Measurements from ENCODE around the gene KRTAP10-10.
"Not testable (repeated sequence)": the region's sequence is repeated elsewhere in the genome, so short reads cannot be mapped to it uniquely, and the experiment has no call there.

Gene KRTAP10-10

DNA sequence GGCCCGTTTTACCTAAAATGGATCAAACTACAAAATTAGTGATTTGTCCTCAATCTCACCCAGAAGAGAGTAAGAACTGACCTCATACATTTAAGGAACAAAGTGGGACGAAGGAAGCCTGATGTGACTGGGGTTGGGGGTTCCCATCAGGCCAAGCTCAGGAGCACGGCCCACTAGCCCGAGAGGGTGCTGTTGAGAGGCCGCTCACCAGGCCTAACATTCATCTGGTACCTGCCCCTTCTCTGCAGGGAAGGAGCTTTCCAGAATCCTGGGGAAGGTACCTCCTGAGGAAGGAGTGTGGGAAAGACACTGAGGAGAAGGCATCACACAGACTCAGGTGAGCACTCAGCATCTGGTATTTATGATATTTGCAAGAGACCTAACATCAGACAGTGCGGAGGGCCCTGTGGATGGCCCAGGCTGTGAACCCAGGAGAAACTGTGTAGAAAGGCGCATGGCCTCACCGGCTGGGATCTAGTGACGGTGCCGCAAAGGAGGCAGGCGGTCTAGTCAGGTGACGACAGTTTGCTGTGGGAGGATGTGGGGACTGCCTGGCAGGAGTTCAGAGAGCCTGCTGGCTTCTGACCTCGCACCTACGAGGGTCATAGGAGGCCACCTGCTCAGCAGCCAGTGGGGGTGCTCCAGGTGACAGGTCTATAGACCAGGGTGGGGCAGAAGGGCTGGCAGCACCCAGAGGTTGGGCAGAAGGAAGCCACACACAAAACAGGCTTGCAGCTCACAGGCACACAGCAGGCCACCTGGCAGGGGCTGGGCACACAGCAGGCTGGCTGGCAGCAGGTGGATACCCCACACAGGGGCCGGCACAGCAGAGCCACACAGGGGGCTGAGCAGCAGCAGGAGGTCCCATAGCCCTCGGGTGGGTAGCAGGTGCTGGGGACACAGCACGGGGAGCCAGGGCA lies 16.8 kb downstream of the KRTAP10-10 start:
- peak; percentile 83 for DNase-seq

DNA sequence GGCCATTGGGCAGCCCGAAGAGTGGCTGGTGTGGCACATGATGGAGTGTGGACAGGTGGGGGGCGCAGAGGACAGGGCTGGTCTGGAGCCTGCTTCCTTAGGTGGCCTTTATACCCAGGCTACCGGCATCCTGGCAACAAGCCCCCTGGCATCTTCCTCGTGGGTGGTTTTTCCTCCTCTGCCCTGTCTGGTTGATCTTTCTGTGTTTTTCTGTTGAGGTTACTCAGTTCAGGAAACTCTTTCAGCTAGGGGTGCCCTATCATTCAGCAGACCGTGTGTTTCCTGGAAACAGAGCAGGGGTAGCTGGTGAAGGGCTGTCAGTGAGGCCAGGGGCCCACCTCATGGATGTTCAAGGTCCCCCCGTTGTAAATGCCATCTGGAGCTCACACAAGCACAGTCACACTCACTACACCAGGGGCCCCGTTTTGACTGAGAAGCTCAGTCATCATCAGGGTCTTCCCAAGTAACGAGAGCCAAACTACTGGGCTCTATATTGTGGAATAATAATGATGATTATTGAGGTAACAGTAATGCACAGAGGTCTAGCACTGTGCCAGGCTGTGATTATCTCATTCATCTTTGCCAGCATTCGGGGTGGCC lies 17.5 kb downstream of the KRTAP10-10 start, which contains the start of gene KRTAP12-4:
TSS of gene KRTAP12-4 (minus strand) at position 84 of the 600 bp plus-strand sequence. CDS start at position 39, 45 bp downstream.
- DNase-seq = no peak

DNA sequence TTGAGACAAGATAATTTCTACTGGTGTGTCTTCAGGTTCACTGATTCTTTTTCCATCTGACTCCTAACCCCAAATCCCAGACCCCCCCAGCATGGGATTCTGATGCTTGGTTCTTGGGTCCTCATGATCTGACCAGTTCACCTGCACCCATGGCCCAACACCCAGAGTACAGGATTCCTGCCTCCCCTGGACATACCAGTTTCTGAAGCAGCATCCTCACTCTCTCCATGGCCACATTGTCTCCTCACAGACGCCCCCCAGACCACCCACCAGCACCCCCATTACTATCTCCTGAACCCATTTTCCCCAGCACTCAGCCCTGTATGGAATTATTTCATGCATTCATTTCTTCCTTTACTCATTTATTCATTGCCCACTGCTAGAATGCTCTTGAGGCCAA lies 19.7 kb downstream of the KRTAP10-10 start:
- no peak for DNase-seq

DNA sequence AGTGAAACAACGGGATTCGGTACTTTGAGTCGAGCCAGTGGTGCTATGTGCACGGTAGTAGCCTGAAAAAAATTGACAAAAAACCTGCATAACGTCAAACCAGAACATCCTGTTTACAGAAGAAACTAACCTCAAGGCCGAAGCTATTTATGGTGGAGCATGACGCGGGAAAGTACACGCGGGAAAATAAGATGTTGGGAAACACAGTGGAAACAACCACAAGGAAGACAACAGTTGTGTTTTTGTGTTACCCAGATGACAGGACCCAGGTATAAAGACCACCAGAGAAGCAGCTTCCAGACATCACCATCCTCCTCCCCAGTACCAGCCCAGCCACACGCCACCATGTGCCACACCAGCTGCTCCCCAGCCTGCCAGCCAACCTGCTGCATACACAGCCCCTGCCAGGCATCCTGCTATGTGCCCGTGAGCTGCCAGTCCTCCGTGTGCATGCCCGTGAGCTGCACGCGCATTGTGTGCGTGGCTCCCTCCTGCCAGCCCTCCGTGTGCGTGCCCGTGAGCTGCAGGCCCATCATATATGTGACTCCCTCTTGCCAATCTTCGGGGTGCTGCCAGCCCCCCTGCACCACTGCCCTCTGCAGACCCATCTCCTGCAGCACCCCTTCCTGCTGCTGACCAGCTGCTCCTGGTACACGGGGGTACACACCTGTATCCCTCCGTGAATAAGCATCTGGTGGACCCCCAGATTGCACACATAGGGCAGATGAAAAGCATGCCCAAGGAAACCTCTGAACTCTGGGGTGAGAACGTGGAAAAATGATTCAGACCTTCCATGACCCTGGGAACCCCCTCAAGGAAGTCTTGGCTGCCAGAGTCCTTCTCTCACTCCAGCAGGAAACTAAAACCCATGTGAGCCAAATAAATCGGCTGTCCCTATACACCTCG lies 20.7 kb downstream of the KRTAP10-10 start, which contains the start of gene KRTAP12-3:
TSS of gene KRTAP12-3 (plus strand) at position 298 of the 906 bp plus-strand sequence. CDS start at position 346, 48 bp downstream.
- peak; percentile 65 for DNase-seq

DNA sequence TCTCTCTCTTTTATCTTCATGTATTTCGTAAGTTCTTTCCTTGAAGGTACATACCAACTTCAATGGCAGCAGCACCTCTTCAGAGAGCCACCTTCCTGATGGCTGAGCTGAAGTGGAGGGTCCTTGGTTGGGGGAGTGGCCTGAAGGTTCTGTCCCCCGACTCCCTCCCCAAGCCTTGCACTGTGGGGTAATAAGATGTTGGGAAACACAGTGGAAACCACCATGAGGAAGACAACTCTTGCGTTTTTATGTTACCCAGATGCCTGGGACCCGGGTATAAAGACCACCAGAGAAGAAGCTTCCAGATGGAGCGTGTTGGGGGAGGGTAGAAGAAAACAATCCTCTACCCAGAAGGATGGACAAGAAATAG lies 21.4 kb downstream of the KRTAP10-10 start:
- no peak for DNase-seq

DNA sequence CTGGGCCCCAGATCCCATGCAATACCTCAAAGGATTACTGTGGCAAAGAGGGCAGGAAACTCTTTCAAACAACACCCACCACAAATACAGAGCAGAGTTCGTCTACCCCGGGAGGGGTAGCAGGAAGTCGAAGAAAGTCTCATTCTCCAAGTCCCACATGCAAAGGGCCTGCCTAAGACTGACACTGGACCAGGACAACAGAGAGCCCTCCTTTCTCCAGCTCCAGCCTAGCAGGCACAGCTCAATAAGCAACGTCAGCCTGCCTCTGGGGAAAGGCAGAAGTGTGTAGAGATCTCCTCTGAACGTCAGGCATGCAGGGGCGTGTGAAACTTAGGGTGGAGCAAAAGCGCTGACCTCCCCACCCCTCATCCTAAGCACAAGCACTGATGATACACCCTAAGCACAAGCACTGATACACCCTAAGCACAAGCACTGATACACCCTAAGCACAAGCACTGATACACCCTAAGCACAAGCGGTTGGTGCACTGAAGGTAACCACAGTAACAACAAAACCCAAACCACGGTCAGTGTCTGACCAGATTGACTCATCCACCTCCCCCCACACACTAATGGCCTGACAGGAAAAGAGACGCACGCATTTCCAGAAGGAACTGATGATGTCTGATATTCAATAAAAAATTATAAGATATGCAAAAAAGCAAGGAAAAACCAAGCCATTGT lies 21.9 kb downstream of the KRTAP10-10 start:
- DNase-seq = no peak

DNA sequence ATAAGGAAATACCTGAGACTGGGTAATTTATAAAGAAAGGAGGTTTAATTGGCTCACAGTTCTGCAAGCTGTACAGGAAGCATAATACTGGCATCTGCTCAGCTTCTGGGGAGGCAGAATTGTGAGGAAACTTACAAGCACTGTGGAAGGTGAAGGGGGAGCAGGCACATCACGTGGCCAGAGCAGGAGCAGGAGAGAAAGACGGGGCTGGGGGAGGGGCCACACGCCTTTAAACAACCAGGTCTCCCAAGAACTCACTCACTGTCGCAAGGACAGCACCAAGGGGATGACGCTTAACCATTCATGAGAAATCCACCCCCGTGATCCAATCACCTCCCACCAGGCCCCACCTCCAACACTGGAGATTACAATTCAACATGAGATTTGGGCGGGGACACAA lies 24.4 kb downstream of the KRTAP10-10 start:
- DNase-seq = not testable (repeated sequence)

DNA sequence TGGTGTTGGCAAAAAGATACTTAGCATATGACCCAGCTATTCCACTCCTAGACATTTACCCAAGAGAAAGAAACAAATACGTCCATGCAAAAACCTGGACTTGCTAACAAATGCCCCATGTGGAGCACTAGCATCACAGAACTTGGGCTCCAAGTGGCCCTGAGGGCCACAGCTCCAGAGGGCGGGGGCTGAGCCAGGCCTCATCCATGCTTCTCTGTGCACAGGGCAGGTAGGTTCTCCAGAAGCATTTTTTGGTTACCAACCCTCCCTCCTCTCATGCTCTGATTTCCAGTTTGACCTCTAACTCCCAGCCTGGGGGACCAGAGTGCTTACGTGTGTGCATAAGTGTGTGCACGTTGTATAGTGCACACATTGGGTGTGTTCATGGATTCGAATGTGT lies 27.5 kb downstream of the KRTAP10-10 start:
- DNase-seq = no peak

DNA sequence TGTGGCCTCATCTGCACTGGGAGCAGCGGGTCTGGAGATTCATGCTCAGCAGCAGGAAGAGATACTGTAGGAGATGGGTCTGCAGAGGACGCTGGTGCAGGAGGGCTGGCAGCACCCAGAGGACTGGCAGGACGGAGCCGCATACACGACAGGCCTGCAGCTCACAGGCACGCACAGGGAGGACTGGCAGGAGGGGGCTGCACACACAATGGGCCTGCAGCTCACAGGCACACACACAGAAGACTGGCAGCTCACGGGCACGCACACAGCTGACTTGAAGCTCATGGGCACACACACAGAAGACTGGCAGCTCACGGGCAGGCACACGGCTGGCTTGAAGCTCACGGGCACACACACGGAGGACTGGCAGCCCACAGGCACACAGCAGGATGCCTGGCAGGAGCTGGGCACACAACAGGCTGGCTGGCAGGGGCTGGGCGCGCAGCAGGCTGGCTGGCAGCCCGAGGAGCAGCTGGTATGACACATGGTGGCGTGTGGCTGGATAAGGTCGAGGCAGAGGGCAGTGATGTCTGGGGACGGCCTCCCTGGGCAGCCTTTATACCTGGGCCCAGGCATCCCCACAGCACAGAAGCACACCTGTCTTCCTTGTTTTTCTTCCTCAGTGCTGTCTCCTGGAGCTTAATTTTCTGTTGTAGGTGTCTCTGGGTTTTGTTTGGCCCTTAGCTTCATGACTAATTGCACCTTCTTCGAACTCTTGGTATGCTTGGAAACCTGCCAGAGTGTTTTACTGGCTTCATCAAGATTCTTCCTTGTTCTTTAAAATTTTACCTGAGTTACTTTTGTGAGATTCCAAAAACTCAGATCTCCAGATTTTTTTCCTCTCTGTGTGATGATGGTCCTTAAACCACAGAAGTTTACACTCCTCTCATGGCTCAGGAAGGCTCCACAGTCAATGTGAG lies 29.5 kb downstream of the KRTAP10-10 start, which contains the start of gene KRTAP12-2:
TSS of gene KRTAP12-2 (minus strand) at position 527 of the 920 bp plus-strand sequence. CDS start at position 486, 41 bp downstream.
- DNase-seq = no peak

DNA sequence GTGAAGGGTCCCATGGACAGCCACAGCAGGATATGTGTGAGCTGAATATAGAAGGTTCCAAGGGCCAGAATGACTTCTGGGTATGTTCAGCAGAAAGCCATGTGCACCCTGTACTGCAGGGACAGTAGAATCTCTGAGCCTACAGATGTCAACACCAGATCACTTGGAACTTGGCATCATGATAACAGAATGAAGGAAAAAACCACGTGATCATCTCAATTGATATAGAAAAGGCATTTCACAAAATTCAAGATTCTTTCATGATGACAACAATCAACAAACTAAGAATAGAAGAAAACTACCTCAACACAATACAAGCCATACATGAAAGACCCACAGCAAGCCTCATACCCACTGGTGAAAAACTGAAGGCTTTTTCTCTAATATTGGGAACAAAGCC lies 30.5 kb downstream of the KRTAP10-10 start:
- no peak for DNase-seq

DNA sequence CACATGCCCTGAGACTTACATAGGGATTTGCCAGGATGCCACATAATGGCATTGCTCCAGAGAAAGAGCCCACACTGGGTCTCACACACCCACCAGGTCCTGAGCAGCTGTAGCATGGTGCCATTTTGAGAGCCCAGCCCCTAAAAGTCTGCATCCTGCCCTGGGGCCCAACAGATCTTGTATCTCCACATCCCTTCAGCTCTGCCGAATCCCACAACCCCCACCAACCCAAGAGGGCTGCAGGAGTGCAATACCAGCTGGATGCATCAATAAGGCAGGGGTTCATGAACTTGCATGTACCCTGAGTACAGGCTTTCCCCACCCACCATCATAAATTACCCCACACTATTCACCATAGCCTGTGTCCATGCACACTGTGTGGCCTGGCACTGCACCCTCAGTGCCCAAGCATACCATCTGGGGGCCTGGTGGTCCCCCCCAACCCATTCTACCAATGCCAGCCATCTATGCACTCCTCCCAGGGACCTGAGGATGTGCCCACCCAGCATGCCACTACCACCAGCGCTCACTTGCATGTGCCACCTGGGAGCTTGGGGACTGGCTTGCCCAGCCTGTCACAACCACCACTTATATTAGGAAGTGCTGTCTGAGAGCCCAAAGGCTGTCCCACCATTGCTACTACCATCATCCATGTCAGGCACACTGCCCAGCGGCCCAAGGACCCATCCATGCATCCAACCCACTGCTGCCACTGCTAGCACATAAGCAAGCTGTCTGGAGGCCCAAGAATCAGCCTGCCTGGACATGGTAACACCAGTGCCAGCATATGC lies 33.7 kb downstream of the KRTAP10-10 start:
- DNase-seq = no peak

DNA sequence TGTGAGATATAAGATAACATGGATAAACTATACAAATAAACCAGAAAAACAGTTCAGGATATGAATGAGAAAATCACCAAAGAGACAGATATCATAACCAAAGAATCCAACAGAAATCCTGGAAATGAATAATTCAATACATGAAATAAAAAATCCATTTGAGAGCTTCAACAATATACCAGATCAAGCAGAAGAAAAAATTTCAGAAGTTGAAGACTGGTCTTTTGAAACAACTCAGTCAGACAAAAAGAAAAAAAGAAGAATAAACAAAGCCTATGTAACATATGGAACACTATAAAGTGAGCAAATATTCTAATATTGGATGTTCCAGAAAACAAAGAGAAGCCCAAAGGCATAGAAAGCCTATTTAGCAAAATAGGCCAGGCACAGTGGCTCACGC lies 34.8 kb downstream of the KRTAP10-10 start:
- no peak for DNase-seq

DNA sequence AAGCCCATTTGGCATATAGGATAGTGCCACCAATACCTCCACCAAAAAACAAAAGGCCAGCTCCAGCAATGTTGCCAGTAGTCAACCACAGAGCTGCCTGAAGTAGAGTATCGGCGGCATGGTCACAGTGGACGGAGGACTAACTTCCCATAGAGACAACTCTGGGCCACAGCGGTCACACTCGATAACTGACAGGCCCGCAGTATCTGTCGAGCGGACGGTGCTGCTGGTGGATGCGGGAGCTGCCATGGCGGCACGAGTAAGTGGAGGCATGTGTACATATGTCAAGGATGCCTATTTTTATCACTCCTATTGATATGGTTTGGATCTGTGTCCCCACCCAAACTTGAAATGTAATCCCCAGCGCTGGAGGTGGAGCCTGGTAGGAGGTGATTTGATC lies 40.7 kb downstream of the KRTAP10-10 start:
- no peak for DNase-seq

DNA sequence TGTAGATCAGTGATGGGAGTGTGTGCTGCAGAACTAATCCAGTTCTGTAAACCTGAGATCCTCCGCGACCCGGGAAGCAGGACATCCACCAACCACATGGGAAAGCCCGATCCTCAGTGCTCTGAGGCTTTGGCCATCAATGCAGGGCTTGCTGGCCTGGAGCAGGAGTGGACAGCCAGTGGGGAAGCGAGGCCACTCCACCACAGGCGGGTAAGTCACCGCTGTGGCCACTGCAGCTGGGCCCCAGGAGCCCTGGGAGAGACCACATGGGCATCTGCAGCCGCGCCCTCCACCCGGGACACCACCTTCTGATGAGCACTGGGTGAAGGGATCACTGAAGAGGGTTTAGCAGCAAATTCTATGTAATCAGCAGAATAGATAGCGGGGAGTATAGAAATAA lies 44.0 kb downstream of the KRTAP10-10 start:
- DNase-seq = no peak

DNA sequence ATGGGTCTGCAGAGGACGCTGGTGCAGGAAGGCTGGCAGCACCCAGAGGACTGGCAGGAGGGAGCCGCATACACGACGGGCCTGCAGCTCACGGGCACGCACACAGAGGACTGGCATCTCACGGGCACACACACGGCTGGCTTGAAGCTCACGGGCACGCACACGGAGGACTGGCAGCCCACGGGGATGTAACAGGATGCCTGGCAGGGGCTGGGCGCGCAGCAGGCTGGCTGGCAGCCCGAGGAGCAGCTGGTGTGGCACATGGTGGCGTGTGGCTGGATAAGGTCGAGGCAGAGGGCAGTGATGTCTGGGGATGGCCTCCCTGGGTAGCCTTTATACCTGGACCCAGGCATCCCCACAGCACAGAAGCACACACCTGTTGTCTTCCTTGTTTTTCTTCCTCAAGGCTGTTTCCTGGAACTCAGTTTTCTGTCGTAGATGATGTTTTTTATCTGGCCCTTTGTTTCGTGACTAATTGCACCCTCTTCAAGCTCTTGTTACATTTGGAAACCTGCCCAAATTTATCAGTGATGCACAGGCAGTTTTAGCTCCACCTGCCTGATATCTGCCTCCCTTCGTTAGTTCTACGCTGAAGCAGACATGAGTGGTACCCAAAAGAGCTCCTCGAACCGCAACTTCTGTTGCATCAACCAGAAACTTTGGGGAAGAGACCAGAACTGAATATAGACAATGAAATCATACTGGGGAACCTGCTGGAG lies 44.9 kb downstream of the KRTAP10-10 start, which contains the start of gene KRTAP12-1:
TSS of gene KRTAP12-1 (minus strand) at position 303 of the 719 bp plus-strand sequence. CDS start at position 263, 40 bp downstream.
- DNase-seq = no peak

DNA sequence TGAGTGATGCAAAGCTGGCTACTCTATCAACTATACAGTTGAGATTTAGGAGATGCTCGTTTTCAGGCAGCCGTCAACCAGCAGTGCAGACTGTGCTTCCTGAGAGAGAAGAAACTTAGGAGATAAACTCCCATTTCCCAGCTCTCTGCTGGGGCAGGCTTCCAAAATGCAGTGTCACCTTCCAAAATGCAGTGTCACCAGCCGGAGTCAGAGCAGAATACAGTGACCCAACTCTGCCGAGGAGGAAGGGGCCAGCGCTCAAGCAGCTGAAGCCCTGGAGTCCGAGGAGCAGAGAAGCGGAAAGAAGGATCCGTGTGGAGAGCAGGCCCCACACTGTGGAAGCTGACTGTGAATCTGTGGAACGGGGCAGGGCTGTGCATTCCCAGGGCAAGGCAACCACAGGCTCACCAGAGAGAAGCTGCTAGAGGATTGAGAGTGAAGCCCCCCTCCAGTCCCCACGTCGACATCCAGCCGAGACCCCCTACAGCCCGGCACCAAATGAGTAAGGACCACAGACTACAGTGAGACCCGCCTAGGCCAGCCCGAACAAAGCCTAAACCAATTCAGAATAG lies 45.5 kb downstream of the KRTAP10-10 start:
- DNase-seq = no peak

DNA sequence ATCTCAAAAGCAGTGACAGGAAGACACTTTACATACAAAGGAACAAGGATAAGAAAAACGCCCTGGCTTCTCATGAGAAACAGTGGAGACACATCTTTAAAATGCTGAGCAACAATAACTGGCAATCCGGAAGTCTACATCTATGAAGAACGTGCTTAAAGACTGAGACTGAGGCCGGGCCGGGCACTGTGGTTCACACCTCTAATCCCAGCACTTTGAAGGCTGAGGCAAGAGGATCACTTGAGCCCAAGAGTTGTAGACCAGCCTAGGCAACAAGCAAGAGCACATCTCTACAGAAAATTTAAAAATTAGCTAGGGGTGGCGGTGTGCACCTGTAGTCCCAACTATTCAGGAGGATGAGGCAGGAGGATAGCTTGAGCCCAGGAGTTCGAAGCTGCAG lies 46.9 kb downstream of the KRTAP10-10 start:
- DNase-seq = no peak

DNA sequence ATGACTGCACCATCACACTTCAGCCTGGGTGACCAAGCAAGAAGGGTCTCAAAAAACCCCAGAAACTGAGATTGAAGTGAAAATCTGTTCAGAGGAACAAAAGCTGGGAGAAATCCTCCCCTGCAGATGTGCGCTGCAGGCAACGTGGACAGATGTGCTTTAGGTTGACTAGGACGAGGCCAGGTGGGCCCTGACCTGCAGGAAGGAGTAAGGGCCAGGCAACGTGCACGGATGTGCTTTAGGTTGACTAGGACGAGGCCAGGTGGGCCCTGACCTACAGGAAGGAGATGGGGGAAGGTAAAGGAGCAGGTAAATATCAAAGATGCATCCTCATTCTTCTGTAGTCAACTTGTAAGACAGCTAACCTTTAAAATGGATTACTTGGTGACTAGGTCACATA lies 47.3 kb downstream of the KRTAP10-10 start:
- DNase-seq = no peak

DNA sequence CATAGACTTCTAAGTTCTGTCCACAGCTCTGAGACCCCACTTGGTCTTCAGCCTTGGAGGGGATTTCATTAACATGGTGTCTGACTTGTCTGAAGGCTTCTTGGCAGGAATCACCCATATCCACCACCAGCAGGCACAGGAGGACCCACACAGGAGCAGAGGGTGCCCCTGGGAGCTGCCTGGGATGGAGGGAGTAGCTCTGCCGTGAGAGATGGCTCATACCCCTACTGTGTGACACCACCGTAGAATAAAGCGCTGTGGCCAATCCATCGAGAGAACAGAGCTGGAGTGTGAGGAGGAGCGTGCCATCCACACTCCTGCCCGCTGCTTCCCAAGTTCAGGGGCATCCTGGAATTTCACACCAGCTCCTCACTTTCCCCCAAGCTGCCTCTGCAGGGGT lies 47.9 kb downstream of the KRTAP10-10 start:
- DNase-seq = not testable (repeated sequence)
